Measurements from ENCODE around the gene GSAP. TPM values are rescaled to one million over a fixed set of nuclear protein-coding genes. Genes with fewer than 3 reads are reported as not detected.
"Not testable (repeated sequence)": the region's sequence is repeated elsewhere in the genome, so short reads cannot be mapped to it uniquely, and the experiment has no call there.

Gene GSAP, protein sequence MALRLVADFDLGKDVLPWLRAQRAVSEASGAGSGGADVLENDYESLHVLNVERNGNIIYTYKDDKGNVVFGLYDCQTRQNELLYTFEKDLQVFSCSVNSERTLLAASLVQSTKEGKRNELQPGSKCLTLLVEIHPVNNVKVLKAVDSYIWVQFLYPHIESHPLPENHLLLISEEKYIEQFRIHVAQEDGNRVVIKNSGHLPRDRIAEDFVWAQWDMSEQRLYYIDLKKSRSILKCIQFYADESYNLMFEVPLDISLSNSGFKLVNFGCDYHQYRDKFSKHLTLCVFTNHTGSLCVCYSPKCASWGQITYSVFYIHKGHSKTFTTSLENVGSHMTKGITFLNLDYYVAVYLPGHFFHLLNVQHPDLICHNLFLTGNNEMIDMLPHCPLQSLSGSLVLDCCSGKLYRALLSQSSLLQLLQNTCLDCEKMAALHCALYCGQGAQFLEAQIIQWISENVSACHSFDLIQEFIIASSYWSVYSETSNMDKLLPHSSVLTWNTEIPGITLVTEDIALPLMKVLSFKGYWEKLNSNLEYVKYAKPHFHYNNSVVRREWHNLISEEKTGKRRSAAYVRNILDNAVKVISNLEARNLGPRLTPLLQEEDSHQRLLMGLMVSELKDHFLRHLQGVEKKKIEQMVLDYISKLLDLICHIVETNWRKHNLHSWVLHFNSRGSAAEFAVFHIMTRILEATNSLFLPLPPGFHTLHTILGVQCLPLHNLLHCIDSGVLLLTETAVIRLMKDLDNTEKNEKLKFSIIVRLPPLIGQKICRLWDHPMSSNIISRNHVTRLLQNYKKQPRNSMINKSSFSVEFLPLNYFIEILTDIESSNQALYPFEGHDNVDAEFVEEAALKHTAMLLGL
- 4.4 TPM for total RNA-seq

DNA sequence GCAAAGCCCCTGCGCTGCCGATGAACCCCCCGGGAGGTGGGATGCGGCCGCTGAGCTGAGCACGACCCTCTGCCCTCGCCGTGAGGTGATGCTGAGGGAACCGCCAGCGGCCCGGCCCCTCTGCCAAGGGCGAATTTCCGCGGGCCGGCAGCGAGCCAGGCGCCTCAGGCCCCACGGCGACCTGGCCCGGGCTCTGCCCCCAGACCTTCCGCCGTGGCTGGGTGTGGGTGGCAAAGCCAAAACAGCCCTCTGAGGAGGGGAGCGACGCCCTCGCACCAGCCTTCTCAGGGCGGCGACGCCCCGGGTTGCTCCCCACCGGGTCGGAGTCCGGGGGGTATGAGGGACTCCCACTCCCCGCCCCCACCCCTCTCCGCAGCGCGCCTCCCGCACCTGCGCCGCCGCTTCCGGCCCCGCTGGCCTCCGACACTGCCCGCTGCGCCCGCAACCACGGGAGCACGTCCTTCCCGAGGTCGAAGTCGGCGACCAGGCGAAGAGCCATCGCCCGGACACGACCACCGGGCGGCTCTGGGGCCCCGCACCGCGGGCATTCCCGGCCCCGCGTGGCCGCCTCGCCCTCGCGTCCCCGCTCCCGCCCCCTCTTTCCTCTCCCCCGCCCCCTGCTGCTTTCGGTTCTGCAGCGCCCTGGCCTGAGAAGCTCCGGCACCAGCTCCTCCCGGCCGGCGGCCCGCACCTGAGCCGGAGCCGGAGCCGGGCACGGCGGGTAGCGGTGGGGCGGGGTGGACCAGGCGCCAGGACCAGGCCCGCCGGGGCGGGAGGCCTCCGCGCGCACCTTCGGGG is at the start of gene GSAP:
Gene GSAP, minus strand, starts transcription at position 527 of the 798 bp plus-strand sequence. Its CDS starts 28 bp downstream, at position 499.
- DNase-seq, result peak; percentile 48

DNA sequence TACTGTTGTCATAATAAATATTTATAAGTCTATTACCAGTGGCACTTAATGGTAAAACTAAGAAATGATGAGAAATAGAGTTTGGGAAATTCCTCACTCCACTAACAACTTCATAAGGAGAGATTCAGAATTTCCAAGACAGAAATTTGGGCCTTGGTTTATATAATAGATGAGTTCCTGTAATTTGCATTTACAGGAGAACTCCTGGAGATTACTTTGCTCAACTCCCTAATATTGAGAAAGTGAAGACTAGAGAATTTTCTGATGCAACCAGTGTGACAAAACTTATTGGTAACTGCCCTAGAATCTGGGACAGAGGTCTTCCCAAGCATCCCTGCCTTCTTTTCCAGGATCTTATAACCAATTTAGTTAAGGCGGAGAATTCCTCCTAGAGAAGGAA is 49.1 kb upstream of the GSAP start:
- DNase-seq, result no peak

DNA sequence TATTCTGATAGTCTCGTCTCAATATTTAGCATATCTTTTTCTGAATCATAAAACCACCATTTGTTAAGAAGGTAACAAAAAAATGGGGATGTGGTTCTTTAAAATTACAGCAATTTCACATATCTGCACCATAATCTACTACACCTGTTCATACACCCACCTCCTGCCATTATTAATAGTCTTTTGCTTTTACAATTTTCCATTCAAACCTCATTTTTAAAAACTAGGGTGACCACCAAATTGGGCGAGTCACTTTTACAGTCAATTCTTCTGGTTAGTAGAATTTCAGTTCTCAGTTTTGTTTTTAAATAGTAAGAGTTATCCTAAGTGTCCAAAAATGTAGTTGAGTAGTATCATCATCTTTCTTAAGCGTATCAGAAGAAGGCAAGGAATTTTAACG is 48.4 kb upstream of the GSAP start:
- DNase-seq, result no peak

DNA sequence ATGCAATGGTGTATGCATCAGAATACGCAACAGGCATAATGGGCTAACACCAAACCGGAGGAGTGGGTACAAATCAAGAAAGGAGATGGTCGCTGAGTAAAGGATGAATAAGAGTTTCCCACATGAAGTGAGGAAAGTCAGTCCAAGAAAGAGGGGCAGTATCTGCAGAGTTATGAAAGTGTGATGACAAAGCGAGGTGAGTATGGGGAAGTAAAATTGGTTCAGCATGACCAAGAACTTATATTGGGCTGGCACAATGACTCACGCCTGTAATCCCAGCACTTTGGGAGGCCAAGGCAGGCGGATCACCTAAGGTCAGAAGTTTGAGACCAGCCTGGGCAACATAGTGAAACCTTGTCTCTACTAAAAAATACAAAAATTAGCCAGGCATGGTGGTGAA is 47.5 kb upstream of the GSAP start:
- DNase-seq, result not testable (repeated sequence)

DNA sequence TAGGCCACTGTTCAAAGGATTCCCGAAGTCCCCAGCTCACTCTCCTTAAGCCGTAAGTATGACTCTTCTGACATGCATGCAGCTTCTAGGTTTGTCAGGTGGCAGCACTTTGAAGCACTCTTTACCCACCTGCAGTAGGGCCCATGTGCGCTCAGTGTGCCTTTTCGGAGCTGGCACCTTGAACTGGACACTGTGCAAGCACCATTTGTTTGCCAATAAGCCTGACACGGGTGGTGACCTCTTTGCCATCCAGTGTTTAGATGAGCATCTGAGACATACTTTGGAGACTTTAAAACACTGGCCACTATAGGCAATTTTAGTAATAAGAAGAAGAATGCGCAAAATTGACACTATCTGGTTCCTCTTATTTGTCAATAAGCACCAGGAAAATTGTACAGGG is 45.7 kb upstream of the GSAP start:
- no peak for DNase-seq

DNA sequence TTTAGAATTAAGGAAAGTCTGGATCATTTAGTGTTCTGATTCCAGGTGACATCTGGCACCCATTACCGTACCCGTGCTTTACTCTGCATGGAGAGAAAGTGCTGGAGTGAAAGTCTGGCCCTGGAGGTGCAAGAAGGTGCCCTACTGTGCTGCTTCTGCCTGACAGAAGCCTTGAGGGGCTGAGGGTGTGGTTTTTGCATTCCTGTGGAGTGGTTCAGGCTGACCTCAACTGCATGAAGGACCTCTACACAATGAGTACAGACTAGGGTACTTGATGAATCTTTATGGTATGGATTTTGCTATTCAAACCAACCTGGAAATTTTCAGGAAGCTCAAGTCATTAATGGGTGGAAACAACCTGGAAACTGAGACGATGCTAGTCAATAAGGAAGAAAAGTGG is 45.1 kb upstream of the GSAP start:
- no peak for DNase-seq

DNA sequence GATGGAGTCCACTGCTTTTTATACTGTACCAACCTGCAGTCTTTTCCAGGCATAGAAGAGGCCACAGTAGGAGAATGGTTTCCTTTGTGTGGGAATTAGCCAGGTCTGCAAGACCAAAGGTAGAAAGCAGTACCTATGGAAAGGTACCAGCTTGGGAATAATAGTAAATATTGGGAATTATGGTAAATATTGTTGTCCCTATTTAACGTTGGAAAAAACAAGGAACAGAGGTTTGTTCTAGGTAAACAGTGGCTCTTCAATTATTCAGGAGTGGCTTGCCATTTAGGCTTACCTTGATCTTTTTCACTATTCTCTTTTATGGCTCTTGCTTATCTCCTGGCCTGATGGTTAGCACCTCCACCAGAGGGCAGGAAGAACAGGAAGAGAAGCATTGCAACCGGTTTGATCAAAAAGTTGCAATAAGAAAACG is 43.9 kb upstream of the GSAP start:
- no peak for DNase-seq

DNA sequence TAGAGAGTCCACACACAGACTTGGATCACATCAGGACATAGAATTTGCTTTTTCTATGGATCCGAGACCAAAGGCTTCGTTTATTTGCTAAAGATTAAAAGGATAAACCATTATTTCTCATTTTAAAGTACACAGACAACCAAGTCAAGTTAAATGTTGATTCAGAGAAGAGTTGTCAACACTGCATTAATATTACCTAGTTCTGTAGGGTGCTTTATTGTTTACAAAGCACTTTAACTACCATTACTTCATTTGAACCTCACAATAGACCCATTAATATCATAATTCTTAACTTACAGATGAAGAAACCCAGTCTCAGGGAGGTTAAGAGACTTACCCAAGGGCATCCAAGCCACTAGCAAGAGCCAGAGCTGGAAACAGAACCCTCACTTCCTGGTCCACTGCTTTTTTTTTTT is 43.2 kb upstream of the GSAP start:
- DNase-seq, result no peak

DNA sequence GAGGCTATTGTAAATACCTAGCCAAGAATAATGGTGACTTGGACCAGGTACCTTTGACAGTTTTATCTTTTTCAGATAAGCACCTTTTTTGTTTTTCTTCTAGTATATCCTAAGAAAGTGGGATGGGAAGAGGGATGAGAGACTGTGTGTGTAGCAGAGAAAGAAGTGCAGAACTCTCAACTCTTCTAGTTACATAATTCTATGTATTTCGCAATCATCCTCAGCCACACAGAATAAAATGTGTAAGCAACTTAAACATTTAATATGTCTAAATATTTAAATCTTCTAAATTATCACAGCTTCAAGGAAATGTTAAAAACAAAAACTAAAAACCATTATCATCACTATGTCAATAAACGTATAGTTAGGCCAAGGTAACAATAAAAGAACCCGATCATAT is 42.6 kb upstream of the GSAP start:
- no peak for DNase-seq

DNA sequence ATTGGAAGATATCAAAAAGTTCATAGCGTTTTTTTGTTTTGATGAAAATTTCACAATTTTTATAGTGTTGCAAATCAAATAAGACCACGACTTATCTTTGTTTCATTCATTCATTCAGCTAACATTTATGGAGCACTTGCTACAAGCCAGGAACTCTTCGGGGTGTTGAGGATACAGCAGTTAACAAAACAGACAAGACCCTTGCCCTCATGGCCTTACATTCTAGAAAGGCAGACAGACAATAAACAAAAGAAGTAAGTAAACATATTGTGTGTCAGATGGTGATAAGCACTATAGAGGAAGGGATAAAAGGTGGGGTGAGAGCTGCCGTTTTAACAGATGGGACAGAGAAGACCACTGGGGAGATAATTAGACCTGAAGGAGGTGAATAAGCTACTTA is 41.6 kb upstream of the GSAP start:
- no peak for DNase-seq

DNA sequence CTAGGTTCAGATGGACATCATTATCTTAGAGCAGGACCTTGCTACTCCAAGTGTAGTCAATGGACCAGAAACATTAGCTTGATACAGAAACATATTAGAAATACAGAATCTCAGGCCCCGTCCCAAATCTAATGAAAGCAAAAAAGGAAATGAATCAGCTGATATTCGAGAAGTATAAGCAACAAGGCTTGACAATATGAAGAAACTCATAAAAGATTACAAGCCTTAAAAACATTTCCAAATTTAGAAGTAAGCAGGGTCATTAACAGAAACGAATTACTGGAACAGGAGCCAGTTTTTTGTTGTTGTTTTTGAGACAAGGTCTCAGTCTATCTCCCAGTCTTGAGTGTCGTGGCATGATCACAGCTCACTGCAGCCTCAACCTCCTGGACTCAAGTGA is 40.5 kb upstream of the GSAP start:
- no peak for DNase-seq

DNA sequence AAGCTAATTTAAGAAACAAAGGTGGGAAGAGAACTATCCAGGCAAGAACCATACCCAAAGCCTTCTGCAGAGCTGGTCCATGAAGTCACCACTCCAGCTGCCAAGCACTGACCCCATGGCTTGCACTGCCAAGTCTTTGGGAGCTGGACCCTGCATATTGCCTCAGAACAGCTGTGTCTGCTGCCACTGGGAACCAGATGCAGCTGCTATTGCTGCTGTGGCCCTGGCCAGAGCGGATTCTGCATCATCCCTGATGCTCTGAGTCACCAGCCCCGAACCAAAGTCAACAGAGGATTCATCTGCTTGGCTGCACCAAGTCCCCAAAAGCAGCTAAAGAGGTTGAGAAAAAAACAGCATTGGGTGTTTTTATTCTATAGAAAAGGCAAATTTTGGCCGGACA is 39.2 kb upstream of the GSAP start:
- DNase-seq, result peak; percentile 80

DNA sequence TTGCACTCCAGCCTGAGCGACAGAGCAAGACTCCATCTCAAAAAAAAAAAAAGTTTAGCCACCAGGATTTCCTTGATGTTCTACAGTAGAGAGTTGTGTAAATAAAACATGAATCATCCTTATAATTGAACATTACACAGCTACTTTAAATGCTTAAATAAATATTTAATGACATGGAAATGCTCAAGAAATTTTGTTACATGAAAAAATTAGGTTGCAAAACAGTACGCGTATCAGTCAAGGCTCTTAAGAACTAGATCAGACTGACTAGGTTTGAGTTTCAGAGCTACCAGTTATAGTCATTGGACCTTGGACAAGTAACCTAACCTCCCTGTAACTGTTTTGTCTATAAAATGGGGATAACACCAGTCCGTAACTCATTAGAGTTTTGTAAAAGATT is 38.7 kb upstream of the GSAP start:
- no peak for DNase-seq

DNA sequence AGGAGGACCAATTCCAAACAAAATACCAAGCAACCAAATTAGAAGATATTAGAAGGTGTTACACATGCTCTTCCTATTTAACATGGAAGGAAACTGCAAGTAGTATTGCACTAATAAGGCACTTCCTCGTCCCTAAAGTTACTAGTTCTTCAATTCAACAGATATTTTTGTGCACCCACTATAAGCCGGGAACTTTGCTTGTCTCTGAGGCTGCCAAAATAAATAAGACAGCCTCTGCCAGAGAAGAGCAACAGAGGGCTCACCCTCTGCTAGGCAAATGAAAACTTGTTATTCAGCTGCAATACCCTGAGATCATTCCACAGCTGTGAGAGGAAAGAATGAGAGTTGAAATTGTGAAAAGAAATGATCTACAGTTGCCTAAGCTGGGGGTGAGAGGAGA is 37.4 kb upstream of the GSAP start:
- DNase-seq, result no peak

DNA sequence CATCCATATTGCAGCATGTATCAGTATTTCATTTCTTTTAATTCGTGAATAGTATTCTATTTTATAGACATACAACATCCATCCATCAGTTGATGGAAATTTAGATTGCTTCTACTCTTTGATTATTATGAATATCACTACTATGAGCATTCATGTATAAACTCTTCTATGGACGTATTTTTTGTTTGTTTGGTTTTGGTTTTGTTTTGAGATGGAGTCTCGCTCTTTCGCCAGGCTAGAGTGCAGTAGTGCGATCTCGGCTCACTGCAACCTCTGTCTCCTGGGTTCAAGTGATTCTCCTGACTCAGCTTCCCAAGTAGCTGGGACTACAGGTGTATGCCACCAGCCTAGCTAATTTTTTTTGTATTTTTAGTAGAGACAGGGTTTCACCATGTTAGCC is 35.8 kb upstream of the GSAP start:
- DNase-seq, result not testable (repeated sequence)

DNA sequence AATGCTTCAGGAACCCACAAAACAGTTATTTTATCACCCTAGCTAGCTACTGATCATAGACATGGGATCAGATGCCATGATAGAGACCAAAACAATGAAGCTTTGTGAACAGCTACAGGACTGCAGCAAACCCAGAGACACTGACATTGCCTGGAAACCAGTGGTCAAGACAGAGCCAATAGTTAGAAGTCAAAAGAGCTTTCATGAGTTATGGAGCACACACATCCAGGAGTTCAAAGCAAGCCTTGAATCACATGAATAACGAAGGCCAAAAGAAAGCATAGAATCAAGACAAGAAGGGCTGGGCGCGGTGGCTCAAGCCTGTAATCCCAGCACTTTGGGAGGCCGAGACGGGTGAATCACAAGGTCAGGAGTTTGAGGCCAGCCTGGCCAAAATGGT is 34.5 kb upstream of the GSAP start:
- no peak for DNase-seq

DNA sequence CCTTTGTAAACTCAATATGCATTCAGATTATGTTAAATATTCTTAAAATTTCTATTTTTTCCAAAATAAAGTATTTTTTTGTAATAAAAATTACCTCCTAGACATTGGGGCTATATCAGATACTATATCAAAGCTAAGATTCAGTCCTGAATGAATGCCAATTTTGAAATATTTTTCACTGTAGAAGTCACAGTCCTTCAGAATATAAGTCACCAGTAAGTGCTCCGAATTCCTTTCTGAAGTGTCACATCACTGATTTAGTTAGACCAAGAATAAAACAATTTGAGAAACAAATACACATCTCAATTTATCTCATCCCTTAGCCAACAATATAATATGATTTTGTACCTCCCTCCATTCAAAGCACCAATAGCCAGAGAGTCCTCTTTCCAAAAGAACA is 33.9 kb upstream of the GSAP start:
- DNase-seq, result no peak

DNA sequence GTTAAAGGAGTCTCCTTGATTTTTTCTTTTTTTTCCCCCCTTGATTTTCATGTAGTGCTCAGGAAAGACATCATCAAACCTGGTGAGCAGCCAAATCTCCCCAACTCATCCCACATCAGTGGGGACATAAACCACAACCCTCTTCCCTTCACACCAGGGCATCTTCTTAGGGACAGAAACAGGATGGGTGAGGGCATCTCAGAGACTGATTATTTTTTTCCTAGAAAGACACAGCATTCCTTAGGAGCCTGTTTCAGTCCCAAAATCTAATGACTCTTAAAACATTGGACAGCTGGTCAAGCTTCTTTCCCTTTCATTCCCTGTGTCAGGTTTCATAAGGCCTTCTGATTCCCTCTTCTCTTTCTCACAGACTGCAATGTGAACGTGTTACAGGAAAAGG is 31.5 kb upstream of the GSAP start:
- DNase-seq, result no peak

DNA sequence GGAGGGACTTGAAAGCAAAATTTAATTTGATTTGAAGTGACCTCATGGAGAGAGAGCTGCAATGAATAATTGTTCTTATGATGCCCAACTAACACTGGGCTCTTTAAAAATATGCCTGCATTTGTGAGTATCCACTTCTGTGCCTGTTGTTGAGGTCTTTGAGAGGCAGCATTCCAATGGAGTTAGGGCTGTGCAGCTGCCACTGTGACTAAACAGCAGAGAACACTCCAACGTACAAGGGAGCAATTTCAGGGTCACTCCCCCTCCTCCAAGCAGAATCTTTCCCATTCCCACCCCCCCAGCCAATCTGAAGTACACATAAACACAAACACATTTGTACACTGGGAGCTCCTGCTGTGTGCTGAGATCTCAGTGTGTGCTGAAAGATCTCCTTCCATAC is 28.0 kb upstream of the GSAP start:
- DNase-seq, result peak; percentile 92

DNA sequence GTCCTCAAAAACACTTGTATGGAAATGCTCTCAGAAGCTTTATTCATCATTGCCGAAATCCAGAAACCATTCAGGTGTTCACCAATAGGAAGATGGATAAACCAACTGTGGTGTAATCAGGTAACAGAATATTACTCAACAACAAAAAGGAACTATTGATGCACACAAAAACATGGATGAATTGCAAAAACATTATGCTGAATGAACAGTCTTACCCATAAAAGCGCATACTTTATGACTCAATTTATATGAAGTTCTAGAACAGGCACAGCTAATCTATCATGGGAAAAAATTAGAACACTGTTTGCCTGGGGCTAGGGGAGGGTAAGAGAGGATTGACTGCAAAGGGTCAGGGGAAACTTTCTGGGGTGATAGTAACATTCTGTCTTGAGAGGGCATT is 26.9 kb upstream of the GSAP start:
- no peak for DNase-seq

DNA sequence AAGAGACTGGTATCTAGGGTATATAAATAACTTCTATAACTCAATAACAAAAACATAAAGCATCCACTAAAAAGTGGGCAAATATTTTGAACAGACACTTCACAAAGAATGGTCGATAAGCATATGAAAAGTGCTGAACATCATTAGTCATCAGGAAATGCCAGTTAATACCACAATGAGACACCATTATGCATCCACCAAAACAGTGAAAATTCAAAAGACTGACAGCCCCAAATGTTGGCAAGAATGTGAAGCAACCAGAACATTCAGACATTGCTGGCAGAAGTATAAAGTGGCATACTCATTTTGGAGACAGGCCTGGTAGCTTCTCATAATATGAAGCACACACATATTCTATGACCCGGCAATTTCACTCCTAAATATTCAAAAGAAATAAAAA is 26.5 kb upstream of the GSAP start:
- peak; percentile 69 for DNase-seq

DNA sequence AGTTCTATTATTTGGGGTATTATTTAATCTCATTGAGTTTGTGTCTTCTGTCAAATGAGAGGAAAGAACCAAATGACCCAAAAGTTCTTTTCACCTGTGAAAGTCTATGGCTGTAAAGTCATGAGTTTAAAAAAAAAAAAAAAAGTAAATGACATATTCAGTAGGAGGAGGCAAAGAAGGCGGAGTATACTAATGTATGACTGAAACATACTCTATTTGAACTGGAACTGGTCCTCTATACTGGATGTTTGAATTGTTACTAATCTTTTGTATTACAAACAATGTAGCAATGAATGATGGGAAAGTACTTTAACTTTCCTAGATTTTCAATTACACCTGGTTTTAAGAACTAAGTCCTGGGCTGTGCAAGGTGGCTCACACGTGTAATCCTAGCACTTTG is 24.9 kb upstream of the GSAP start:
- DNase-seq, result no peak

DNA sequence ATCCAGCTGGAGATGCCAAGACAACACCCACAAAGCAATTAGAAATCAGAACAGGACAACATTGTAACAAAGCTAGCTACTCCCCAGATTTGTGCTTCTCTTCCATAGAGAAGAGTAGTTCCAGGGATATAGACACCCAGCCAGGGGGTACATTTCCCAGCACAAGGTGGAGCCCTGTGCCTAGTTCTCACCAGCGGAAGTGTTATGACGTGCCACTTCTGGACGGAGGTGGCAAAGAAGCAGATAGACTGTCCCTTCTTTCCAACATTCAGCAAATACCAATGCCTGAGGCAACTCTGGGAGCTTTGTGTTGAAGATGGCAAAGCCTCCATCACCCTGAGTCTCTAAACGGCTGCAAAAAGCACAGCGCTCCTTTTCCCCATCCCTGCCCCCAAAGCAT is 23.4 kb upstream of the GSAP start:
- peak; percentile 63 for DNase-seq
